BJ (cell line): ENCODE measurements around the gene AFF3. TPM values are rescaled to one million over a fixed set of nuclear protein-coding genes. Genes with fewer than 3 reads are reported as not detected.

Experiments used
- CTCF ChIA-PET: fragments of 350-600 bp; formaldehyde crosslinking; extraction: SDS; loops from one replicate; lab custom pipeline; 2021; ENCODE audit warnings: antibody characterized with exemption, inconsistent platforms; lab: Yijun Ruan, JAX
- POLR2A ChIA-PET: fragments of 300-600 bp; sonication (Branson Sonifier 250); formaldehyde crosslinking; extraction: SDS; loops from one replicate; lab custom pipeline; 2021; ENCODE audit warnings: antibody characterized with exemption; lab: Charles Lee
- DNase-seq: peaks from one replicate; pipeline ENCODE4 v3.0.0-alpha.2; 2011; ENCODE audit warnings: low read depth
- H3K27me3 ChIP-seq: 2 replicates; pipeline ENCODE4 v1.6.0; 2011; ENCODE audit warnings: low read length; ENCODE audit not compliant: control insufficient read depth, insufficient read depth
- H3K36me3 ChIP-seq: 2 replicates; pipeline ENCODE4 v1.5.1; 2011; ENCODE audit warnings: low read length; ENCODE audit not compliant: control insufficient read depth, insufficient read depth
- H3K4me3 ChIP-seq: 2 replicates; pipeline ENCODE4 v1.5.1; 2011; ENCODE audit warnings: low read depth, mild to moderate bottlenecking, control low read depth, low read length
- CTCF ChIP-seq: IDR thresholded peaks from 2 replicates; pipeline ENCODE4 v1.5.1; 2011; ENCODE audit warnings: low read depth, mild to moderate bottlenecking, control low read depth, inconsistent platforms, low read length, moderate library complexity; ENCODE audit not compliant: insufficient read depth
- polyA plus RNA-seq: library from polyadenylated mRNA; depleted of rRNA; stranded (reverse); fragments of >200 nt; gene quantifications from 2 replicates; pipeline ENCODE4 v1.2.3, GENCODE V29; 2011

AFF3 gene
- polyA plus RNA-seq, 1 experiment: 11.5 TPM

- Histone ChIP-seq H3K4me3 (no peak overlapping the region), H3K27me3 (no peaks in the 10 kb centered on the region), H3K36me3 (no peaks in the 10 kb centered on the region)
- POLR2A ChIA-PET: no interaction called here
- no peak for TF ChIP-seq CTCF
- no peak for DNase-seq
- CTCF ChIA-PET: interaction anchor here (1.0 kb wide), 1 partner anchor 406 kb away, joined by 3 read pairs; no protein-coding TSS in a partner anchor
Measured at GRCh38 chr2:99801327-99801901, 341.0 kb downstream of the AFF3 start.

- ChIA-PET CTCF (interaction anchor here (1.0 kb wide), 1 partner anchor 11 kb away, joined by 4 read pairs; no protein-coding TSS in a partner anchor), POLR2A (interaction anchor here (0.6 kb wide), 1 partner anchor 68 kb away, joined by 3 read pairs; no protein-coding TSS in a partner anchor)
- Histone ChIP-seq H3K36me3 (no peaks in the 10 kb centered on the region), H3K27me3 (no peaks in the 10 kb centered on the region), H3K4me3 (no peak overlapping the region)
- TF ChIP-seq CTCF: no peak
- DNase-seq: no peak
Measured at GRCh38 chr2:99797475-99797874, 344.9 kb downstream of the AFF3 start.

- no peaks in the 10 kb centered on the region for H3K36me3 ChIP-seq
- CTCF ChIA-PET: no interaction called here
- H3K4me3 ChIP-seq: no peak overlapping the region
- TF ChIP-seq CTCF: no peak
- H3K27me3 ChIP-seq: no peaks in the 10 kb centered on the region
- POLR2A ChIA-PET: no interaction called here
- DNase-seq: no peak
Measured at GRCh38 chr2:99794414-99794813, 348.0 kb downstream of the AFF3 start.

- CTCF ChIA-PET: no interaction called here
- Histone ChIP-seq H3K36me3 (no peaks in the 10 kb centered on the region), H3K4me3 (no peak overlapping the region), H3K27me3 (no peaks in the 10 kb centered on the region)
- POLR2A ChIA-PET: no interaction called here
- no peak for DNase-seq
- no peak for TF ChIP-seq CTCF
Measured at GRCh38 chr2:99793022-99793421, 349.4 kb downstream of the AFF3 start.

GRCh38 chr2:99789849-99790248 lies 352.5 kb downstream of the AFF3 start:
- no peak for DNase-seq
- CTCF ChIA-PET: interaction anchor here (0.7 kb wide), 1 partner anchor 40 kb away, joined by 3 read pairs; no protein-coding TSS in a partner anchor
- TF ChIP-seq CTCF: no peak
- POLR2A ChIA-PET: no interaction called here
- Histone ChIP-seq H3K36me3 (no peaks in the 10 kb centered on the region), H3K27me3 (no peaks in the 10 kb centered on the region), H3K4me3 (no peak overlapping the region)
